IMR-90 (cell line): ENCODE data around the gene MEGF6. TPM values are rescaled to one million over a fixed set of nuclear protein-coding genes. Genes with fewer than 3 reads are reported as not detected.
A peak's percentile ranks its signal among the peaks of the same experiment; 100 is the strongest.

Experiments used
- ATAC-seq: fragments of 200-7000 bp; cut with Tn5 transposase; 2 replicates; pipeline ENCODE4 v1.9.1; 2020; ENCODE audit warnings: low read depth, mild to moderate bottlenecking, moderate library complexity
- BruUV-seq: library from RNA; stranded (reverse); fragments of 400-500 nt; replicated peaks from 2 replicates; lab custom pipeline; 2021; lab: Mats Ljungman, UMichigan
- CTCF ChIA-PET: fragments of 300-600 bp; formaldehyde crosslinking; extraction: SDS; loops from one replicate; lab custom pipeline; 2021; ENCODE audit warnings: antibody characterized with exemption; lab: Yijun Ruan, JAX
- POLR2A ChIA-PET: fragments of 300-600 bp; sonication (Branson Sonifier 250); formaldehyde crosslinking; loops from one replicate; lab custom pipeline; 2022; ENCODE audit warnings: antibody characterized with exemption; ENCODE audit not compliant: unreplicated experiment; lab: Charles Lee
- DNase-seq: peaks from one replicate; pipeline ENCODE4 v3.0.0; 2013
- H2AFZ ChIP-seq: replicated peaks from 2 replicates; pipeline ENCODE3; 2013; ENCODE audit warnings: low read length, mild to moderate bottlenecking; ENCODE audit not compliant: poor library complexity
- H2AK5ac ChIP-seq: 2 replicates; pipeline ENCODE4 v1.6.1; 2013; ENCODE audit warnings: low read depth, low read length, inconsistent platforms
- H2AK9ac ChIP-seq: replicated peaks from 2 replicates; pipeline ENCODE3; 2013; ENCODE audit warnings: mild to moderate bottlenecking, low read depth, low read length, moderate library complexity; ENCODE audit not compliant: poor library complexity
- H2BK120ac ChIP-seq: 2 replicates; pipeline ENCODE4 v1.6.1; 2013; ENCODE audit warnings: low read depth, low read length, inconsistent platforms
- H2BK15ac ChIP-seq: 3 replicates; pipeline ENCODE4 v1.6.1; 2013; ENCODE audit warnings: low read depth, low read length, inconsistent platforms
- H2BK20ac ChIP-seq: 2 replicates; pipeline ENCODE4 v1.6.1; 2013; ENCODE audit warnings: low read depth, mild to moderate bottlenecking, inconsistent platforms, low read length, moderate library complexity
- H2BK5ac ChIP-seq: 2 replicates; pipeline ENCODE4 v1.6.1; 2013; ENCODE audit warnings: mild to moderate bottlenecking, low read depth, low read length, inconsistent platforms; ENCODE audit not compliant: poor library complexity, severe bottlenecking
- H3K14ac ChIP-seq: replicated peaks from 2 replicates; pipeline ENCODE4 v1.6.1; 2013; ENCODE audit warnings: low read depth, low read length, inconsistent platforms
- H3K18ac ChIP-seq: 2 replicates; pipeline ENCODE4 v1.6.1; 2013; ENCODE audit warnings: low read depth, low read length, control low read depth
- H3K23ac ChIP-seq: 2 replicates; pipeline ENCODE4 v1.6.1; 2013; ENCODE audit warnings: low read depth, low read length, inconsistent platforms
- H3K27ac ChIP-seq: 2 replicates; pipeline ENCODE4 v1.5.1; 2013; ENCODE audit warnings: mild to moderate bottlenecking, control low read depth, low read length; ENCODE audit not compliant: insufficient read depth
- H3K27me3 ChIP-seq: 2 replicates; pipeline ENCODE4 v1.6.1; 2013; ENCODE audit warnings: low read length; ENCODE audit not compliant: control insufficient read depth, insufficient read depth
- H3K36me3 ChIP-seq: 2 replicates; pipeline ENCODE4 v1.6.1; 2013; ENCODE audit warnings: low read length, mixed read lengths; ENCODE audit not compliant: control insufficient read depth, insufficient read depth
- H3K4ac ChIP-seq: 2 replicates; pipeline ENCODE4 v1.6.1; 2013; ENCODE audit warnings: low read depth, low read length, inconsistent platforms
- H3K4me1 ChIP-seq: 2 replicates; pipeline ENCODE4 v1.6.1; 2013; ENCODE audit warnings: low read length, mixed read lengths; ENCODE audit not compliant: control insufficient read depth, insufficient read depth
- H3K4me2 ChIP-seq: 2 replicates; pipeline ENCODE4 v1.6.1; 2013; ENCODE audit warnings: low read depth, mild to moderate bottlenecking, control low read depth, low read length, moderate library complexity
- H3K4me3 ChIP-seq: 2 replicates; pipeline ENCODE4 v1.5.1; 2013; ENCODE audit warnings: low read depth, mild to moderate bottlenecking, control low read depth, low read length, moderate library complexity; ENCODE audit not compliant: insufficient read depth
- H3K56ac ChIP-seq: 2 replicates; pipeline ENCODE4 v1.6.1; 2013; ENCODE audit warnings: low read length, inconsistent platforms; ENCODE audit not compliant: insufficient read depth; ENCODE audit errors: extremely low read depth
- H3K79me1 ChIP-seq, 2 experiments: 2 replicates each; pipeline ENCODE4 v1.6.1; 2013; ENCODE audit warnings: low read length in 2 of 2, inconsistent platforms in 1 of 2, low read depth in 1 of 2
- H3K9ac ChIP-seq: 2 replicates; pipeline ENCODE4 v1.6.1; 2013; ENCODE audit warnings: low read depth, low read length, control low read depth
- H3K9me1 ChIP-seq: 2 replicates; pipeline ENCODE4 v1.6.1; 2013; ENCODE audit warnings: low read length, inconsistent platforms; ENCODE audit not compliant: insufficient read depth
- H3K9me3 ChIP-seq: 2 replicates; pipeline ENCODE4 v1.6.1; 2013; ENCODE audit warnings: low read length; ENCODE audit not compliant: control insufficient read depth, insufficient read depth
- H4K20me1 ChIP-seq: 2 replicates; pipeline ENCODE4 v1.6.1; 2013; ENCODE audit warnings: low read length, inconsistent platforms; ENCODE audit not compliant: insufficient read depth
- H4K5ac ChIP-seq: 2 replicates; pipeline ENCODE4 v1.6.1; 2013; ENCODE audit warnings: mild to moderate bottlenecking, low read depth, low read length, control low read depth
- H4K8ac ChIP-seq, 2 experiments: 2 replicates each; pipeline ENCODE4 v1.6.1; 2013; ENCODE audit warnings: low read depth in 2 of 2, low read length in 2 of 2, control low read depth in 1 of 2, inconsistent platforms in 1 of 2
- H4K91ac ChIP-seq: 2 replicates; pipeline ENCODE4 v1.6.1; 2013; ENCODE audit warnings: low read depth, low read length, inconsistent platforms; ENCODE audit not compliant: insufficient read depth
- BHLHE40 ChIP-seq: fragments of 150-350 bp; IDR thresholded peaks from 2 replicates; pipeline ENCODE4 v1.6.1; 2016; ENCODE audit warnings: mild to moderate bottlenecking, low read depth, low read length
- CEBPB ChIP-seq: IDR thresholded peaks from 2 replicates; pipeline ENCODE4 v1.6.1; 2012; ENCODE audit warnings: low read depth, low read length, improper control_type of control experiment
- CHD1 ChIP-seq: IDR thresholded peaks from 2 replicates; pipeline ENCODE4 v1.6.1; 2012; ENCODE audit warnings: low read depth, low read length, improper control_type of control experiment
- ELK1 ChIP-seq: fragments of 150-350 bp; IDR thresholded peaks from 2 replicates; pipeline ENCODE4 v1.6.1; 2016; ENCODE audit warnings: low read depth, mild to moderate bottlenecking, low read length, moderate library complexity, borderline replicate concordance
- MAZ ChIP-seq: IDR thresholded peaks from 2 replicates; pipeline ENCODE4 v1.6.1; 2012; ENCODE audit warnings: low read depth, mild to moderate bottlenecking, low read length, improper control_type of control experiment, moderate library complexity, borderline replicate concordance
- MXI1 ChIP-seq: IDR thresholded peaks from 2 replicates; pipeline ENCODE4 v1.6.1; 2012; ENCODE audit warnings: low read depth, mild to moderate bottlenecking, low read length, moderate library complexity, borderline replicate concordance
- NFE2L2 ChIP-seq: fragments of 150-350 bp; IDR thresholded peaks from 2 replicates; pipeline ENCODE4 v1.6.1; 2016; ENCODE audit warnings: low read depth, mild to moderate bottlenecking, low read length
- POLR2A ChIP-seq: IDR thresholded peaks from 2 replicates; pipeline ENCODE4 v1.6.1; 2012; ENCODE audit warnings: mild to moderate bottlenecking, low read depth, low read length
- RCOR1 ChIP-seq: IDR thresholded peaks from 2 replicates; pipeline ENCODE4 v1.6.1; 2012; ENCODE audit warnings: mild to moderate bottlenecking, low read length, improper control_type of control experiment; ENCODE audit not compliant: insufficient replicate concordance
- RFX5 ChIP-seq: IDR thresholded peaks from 2 replicates; pipeline ENCODE4 v1.8.0; 2012; ENCODE audit warnings: low read depth, mild to moderate bottlenecking, low read length, moderate library complexity
- USF2 ChIP-seq: fragments of 150-350 bp; IDR thresholded peaks from 2 replicates; pipeline ENCODE4 v1.6.1; 2017; ENCODE audit warnings: mild to moderate bottlenecking, antibody characterized with exemption, low read length, low read depth
- WGBS, 2 experiments: methylation state at CpG; one replicate each; pipeline versions ENCODE4 v1.1.5 to v1.1.7; 2013; ENCODE audit warnings: missing lambda C conversion rate in 2 of 2; ENCODE audit not compliant: insufficient read length in 1 of 2; ENCODE audit errors: extremely low coverage in 2 of 2; 5-methylcytosine and 5-hydroxymethylcytosine counted together
- dilution Hi-C: fragments of 300-500 bp; cut with HindIII; formaldehyde crosslinking; loops from one replicate; pipeline ENCODE4 v1.14.3; 2018; ENCODE audit warnings: low sequenced_read_pairs; ENCODE audit not compliant: unreplicated experiment
- in situ Hi-C: fragments of 300-500 bp; cut with MboI; formaldehyde crosslinking; loops from 3 replicates; pipeline ENCODE4 v1.14.3; 2019; ENCODE audit warnings: low sequenced_read_pairs, inconsistent platforms, mixed read lengths
- intact Hi-C: fragments of 100-400 bp; cut with micrococcal nuclease; formaldehyde crosslinking; loops from 2 replicates; pipeline ENCODE4 v1.10.0; 2022
- polyA plus RNA-seq, 3 experiments: library from polyadenylated mRNA; depleted of rRNA; stranded (reverse); fragments of >200 nt; gene quantifications; 2 replicates each; pipeline ENCODE4 v1.2.3, GENCODE V29; 2012; ENCODE audit warnings: low replicate concordance in 1 of 3
- total RNA-seq: library from RNA; depleted of rRNA; stranded (reverse); fragments of >200 nt; gene quantifications from 2 replicates; pipeline ENCODE4 v1.2.3, GENCODE V29; 2012

The MEGF6 gene
- total and polyA plus RNA-seq, 2 of the 4 experiments (the other 2 are of a cell fraction), result 0.72 to 4.1 TPM

GRCh38 chr1:3585940-3586568 lies 25.3 kb downstream of the MEGF6 start:
- in situ Hi-C loops, result no loop called here
- no peaks in the 10 kb centered on the region; the same call in 1 of the 2 replicates for H3K27me3 ChIP-seq
- H3K4me3 ChIP-seq, result no peak overlapping the region
- peaks cover 2% of the 10 kb centered on the region for H3K9me3 ChIP-seq
- H4K5ac ChIP-seq, result no peak overlapping the region
- no peak overlapping the region for H2BK15ac ChIP-seq
- ATAC-seq (no peak), DNase-seq (no peak)
- no peak overlapping the region for H3K14ac ChIP-seq
- no peak overlapping the region for H3K4me2 ChIP-seq
- H3K27ac ChIP-seq, result no peak overlapping the region
- no peaks in the 10 kb centered on the region for H3K36me3 ChIP-seq
- H2AK5ac ChIP-seq, result no peak overlapping the region
- H3K56ac ChIP-seq, result no peak overlapping the region
- H3K18ac ChIP-seq, result no peak overlapping the region
- H3K4ac ChIP-seq, result no peak overlapping the region
- H2BK120ac ChIP-seq, result no peak overlapping the region
- no peaks in the 10 kb centered on the region for H3K9me1 ChIP-seq
- no peaks in the 10 kb centered on the region for H3K4me1 ChIP-seq
- CTCF ChIA-PET, result no interaction called here
- no peak overlapping the region for H4K8ac ChIP-seq
- peak overlapping the region; percentile 58 for H2AFZ ChIP-seq
- POLR2A ChIA-PET, result no interaction called here
- H4K91ac ChIP-seq, result no peak overlapping the region
- BruUV-seq, result no TSS peak
- no peak overlapping the region for H2AK9ac ChIP-seq
- dilution Hi-C loops, result no loop called here
- H3K9ac ChIP-seq, result no peak overlapping the region
- no peaks in the 10 kb centered on the region; the same call in 1 of the 2 replicates for H4K20me1 ChIP-seq
- intact Hi-C loops, result no loop called here
- no peak overlapping the region for H3K23ac ChIP-seq
- no peak overlapping the region for H2BK5ac ChIP-seq
- H3K79me1 ChIP-seq, result no peaks in the 10 kb centered on the region
- TF ChIP-seq RFX5 (no peak), RCOR1 (no peak), CHD1 (no peak), USF2 (no peak), CEBPB (no peak), MXI1 (no peak), POLR2A (no peak), NFE2L2 (no peak), ELK1 (no peak), MAZ (no peak), BHLHE40 (no peak)
- no peak overlapping the region for H2BK20ac ChIP-seq
- 92% methylated on average over 17 of the region's 19 CpGs; no CpG with 5 or more reads in 1 of the 2 experiments for WGBS, 2 experiments
